K562 (cell line): ENCODE measurements around the gene MYO15A. TPM values are rescaled to one million over a fixed set of nuclear protein-coding genes. Genes with fewer than 3 reads are reported as not detected.

Source experiments
- ATAC-seq: fragments of 200-7000 bp; cut with Tn5 transposase; 3 replicates; pipeline ENCODE4 v1.9.1; 2020; ENCODE audit warnings: moderate library complexity
- BruUV-seq: library from RNA; stranded (reverse); fragments of 400-500 nt; replicated peaks from 2 replicates; lab custom pipeline; 2021; lab: Mats Ljungman, UMichigan
- CTCF ChIA-PET: fragments of 300-600 bp; formaldehyde crosslinking; extraction: SDS; loops from one replicate; lab custom pipeline; 2021; ENCODE audit warnings: low intra/inter-chr PET ratio; lab: Yijun Ruan, JAX
- POLR2A ChIA-PET: fragments of 300-600, 350-650 bp; sonication (Branson Sonifier 250); formaldehyde crosslinking; extraction: SDS; loops from one replicate; lab custom pipeline; 2021; ENCODE audit warnings: antibody characterized with exemption, inconsistent platforms; lab: Yijun Ruan, JAX
- DNase-seq, 4 experiments: peaks; one replicate each; pipeline versions ENCODE4 v3.0.0 to v3.0.0-alpha.2; 2011 to 2018; ENCODE audit warnings: low spot score in 3 of 4, mixed read lengths in 3 of 4; ENCODE audit errors: extremely low read depth in 1 of 4
- FAIRE-seq: peaks from 2 replicates; lab custom pipeline; 2011; peaks lifted over from hg19 to GRCh38; lab: Jason Lieb, UNC
- H2AFZ ChIP-seq: 2 replicates; pipeline ENCODE4 v1.6.0; 2011; ENCODE audit warnings: low read depth, low read length, control low read depth, inconsistent platforms
- H3K27ac ChIP-seq: fragments of 200-600 bp; 3 replicates; pipeline ENCODE4 v1.8.0; 2011; ENCODE audit warnings: low read depth, mild to moderate bottlenecking, control low read depth, inconsistent platforms, low read length, moderate library complexity, mixed read lengths; ENCODE audit errors: extremely low read depth
- H3K27me3 ChIP-seq, 2 experiments: fragments of 300-600 bp in 1 of 2; 2 replicates in 1 of 2; 3 replicates in 1 of 2; pipeline versions ENCODE4 v1.6.0 to v1.8.0; 2011; ENCODE audit warnings: inconsistent platforms in 2 of 2, low read length in 2 of 2, mild to moderate bottlenecking in 1 of 2, mixed read lengths in 1 of 2, moderate library complexity in 1 of 2; ENCODE audit not compliant: control insufficient read depth in 2 of 2, insufficient read depth in 2 of 2
- H3K36me3 ChIP-seq: fragments of 300-600 bp; 3 replicates; pipeline ENCODE4 v1.8.0; 2011; ENCODE audit warnings: mild to moderate bottlenecking, low read length, inconsistent platforms; ENCODE audit not compliant: control insufficient read depth, insufficient read depth
- H3K4me1 ChIP-seq, 2 experiments: fragments of 200-600 bp in 1 of 2; replicated peaks in 1 of 2; 2 replicates in 1 of 2; 3 replicates in 1 of 2; pipeline versions ENCODE4 v1.5.1 to v1.8.0; 2011; ENCODE audit warnings: inconsistent platforms in 2 of 2, low read length in 2 of 2, mild to moderate bottlenecking in 1 of 2, mixed read lengths in 1 of 2, moderate library complexity in 1 of 2; ENCODE audit not compliant: control insufficient read depth in 2 of 2, insufficient read depth in 2 of 2
- H3K4me2 ChIP-seq: 2 replicates; pipeline ENCODE4 v1.6.1; 2011; ENCODE audit warnings: low read length, control low read depth, inconsistent platforms, mixed read lengths; ENCODE audit not compliant: insufficient read depth
- H3K4me3 ChIP-seq: fragments of 200-600 bp; sonication (generic), shearing (Covaris generic); 2 replicates; pipeline ENCODE4 v1.5.1; 2016; ENCODE audit warnings: control low read depth, inconsistent platforms
- H3K79me2 ChIP-seq: fragments of 200-600 bp; 3 replicates; pipeline ENCODE4 v1.8.0; 2011; ENCODE audit warnings: low read length, inconsistent platforms; ENCODE audit not compliant: control insufficient read depth, insufficient read depth
- H3K9ac ChIP-seq, 2 experiments: 2 replicates each; pipeline versions ENCODE4 v1.6.0 to v1.6.1; 2011; ENCODE audit warnings: low read depth in 2 of 2, low read length in 2 of 2, control low read depth in 1 of 2, inconsistent platforms in 1 of 2, mild to moderate bottlenecking in 1 of 2, mixed read lengths in 1 of 2; ENCODE audit not compliant: insufficient read depth in 1 of 2
- H3K9me1 ChIP-seq: one replicate; pipeline ENCODE4 v1.6.0; 2011; ENCODE audit warnings: inconsistent platforms, mild to moderate bottlenecking, low read length, moderate library complexity; ENCODE audit not compliant: control insufficient read depth, insufficient read depth
- H3K9me3 ChIP-seq: replicated peaks from 2 replicates; pipeline ENCODE4 v1.5.1; 2011; ENCODE audit warnings: low read depth, low read length, inconsistent platforms; ENCODE audit not compliant: control insufficient read depth, insufficient read depth
- H4K20me1 ChIP-seq: replicated peaks from 2 replicates; pipeline ENCODE4 v1.6.1; 2011; ENCODE audit warnings: low read length, inconsistent platforms, mixed read lengths; ENCODE audit not compliant: control insufficient read depth, insufficient read depth
- ATF4 ChIP-seq: fragments of 450-650 bp; formaldehyde crosslinking; IDR thresholded peaks from 2 replicates; pipeline ENCODE4 v1.4.0; 2022; ENCODE audit warnings: mild to moderate bottlenecking, moderate library complexity
- ATF7 ChIP-seq: fragments of 450-650 bp; IDR thresholded peaks from 2 replicates; pipeline ENCODE4 v1.7.1; 2014; ENCODE audit warnings: mild to moderate bottlenecking, moderate library complexity
- BCOR ChIP-seq: fragments of 450-650 bp; IDR thresholded peaks from 2 replicates; pipeline ENCODE4 v1.6.1; 2016
- CBX2 ChIP-seq: fragments of 200-600 bp; sonication (generic); IDR thresholded peaks from one replicate; pipeline ENCODE4 v1.6.1; 2012; ENCODE audit warnings: mild to moderate bottlenecking, low read length, inconsistent platforms; ENCODE audit not compliant: insufficient read depth, poor library complexity, severe bottlenecking
- CBX5 ChIP-seq: IDR thresholded peaks from 2 replicates; pipeline ENCODE4 v1.6.1; 2014; ENCODE audit warnings: low read depth, borderline replicate concordance
- ERF ChIP-seq: fragments of 450-650 bp; formaldehyde crosslinking; IDR thresholded peaks from 2 replicates; pipeline ENCODE4 v1.4.0; 2020; ENCODE audit warnings: mild to moderate bottlenecking, mixed read lengths
- FOXA3 ChIP-seq, 2 experiments: fragments of 450-650 bp in 1 of 2; sonication (generic) in 1 of 2; formaldehyde crosslinking; IDR thresholded peaks in 1 of 2; conservative IDR thresholded peaks in 1 of 2; 2 replicates each; pipeline versions ENCODE4 v1.4.0 to v1.8.0; 2020 to 2022; ENCODE audit warnings: mild to moderate bottlenecking in 2 of 2, missing genetic modification reagents in 1 of 2
- MTA1 ChIP-seq: fragments of 450-650 bp; IDR thresholded peaks from 2 replicates; pipeline ENCODE4 v1.6.1; 2017; ENCODE audit warnings: borderline replicate concordance
- ZNF134 ChIP-seq: fragments of 250-450 bp; sonication (Bioruptor Pico); conservative IDR thresholded peaks from 2 replicates; pipeline ENCODE4 v1.4.0; 2020
- ZNF444 ChIP-seq: fragments of 250-450 bp; sonication (Bioruptor Pico); IDR thresholded peaks from 2 replicates; pipeline ENCODE4 v1.4.0; 2020; ENCODE audit warnings: mild to moderate bottlenecking, moderate library complexity
- ZNF766 ChIP-seq: fragments of 200-800 bp; sonication (Bioruptor generic); conservative IDR thresholded peaks from 2 replicates; pipeline ENCODE4 v1.6.1; 2016; ENCODE audit warnings: missing genetic modification characterization, missing compliant biosample characterization
- WGBS: fragments of 100-300 bp; shearing (Covaris generic); methylation state at CpG from one replicate; pipeline ENCODE4 v1.1.6; 2016; ENCODE audit warnings: low coverage, mixed read lengths; ENCODE audit not compliant: insufficient coverage; ENCODE audit errors: missing lambda C conversion rate; 5-methylcytosine and 5-hydroxymethylcytosine counted together
- in situ Hi-C: fragments of 300-500 bp; cut with MboI; formaldehyde crosslinking; loops from 4 replicates; pipeline ENCODE4 v1.15.0; 2018; ENCODE audit warnings: inconsistent platforms, mixed read lengths
- intact Hi-C: fragments of 100-400 bp; cut with micrococcal nuclease; formaldehyde crosslinking; loops from 2 replicates; pipeline ENCODE4 v1.14.2; 2022
- polyA plus RNA-seq, 8 experiments: library from polyadenylated mRNA; depleted of rRNA in 4 of 8; stranded (reverse) in 5 of 8; unstranded in 3 of 8; fragments of >200 nt; fragmentation: Nextera tagmentation in 2 of 8; fragmentation: Illumina TruSeq in 1 of 8; extraction: Ambion mirVana in 2 of 8; extraction: Trizol in 1 of 8; gene quantifications; 2 replicates each; pipeline versions ENCODE4 v1.2.1 to v1.2.3, GENCODE V29; 2011 to 2014; ENCODE audit warnings: inconsistent platforms in 1 of 8, missing spikeins in 1 of 8
- total RNA-seq, 7 experiments: library from RNA; depleted of rRNA in 6 of 7; stranded (reverse); fragments of >200 nt in 6 of 7; fragmentation: Illumina TruSeq in 2 of 7; extraction: Trizol in 2 of 7; gene quantifications; 2 replicates each; pipeline versions ENCODE4 v1.2.1 to v1.2.3, GENCODE V29; 2011 to 2021; ENCODE audit warnings: low replicate concordance in 1 of 7

Gene MYO15A
- total and polyA plus RNA-seq, 9 of the 15 experiments (the other 6 are each of a cell fraction or from before 2014, with no cell fraction given), result 0.05 to 0.88 (median 0.14) TPM; not detected in 1

DNA sequence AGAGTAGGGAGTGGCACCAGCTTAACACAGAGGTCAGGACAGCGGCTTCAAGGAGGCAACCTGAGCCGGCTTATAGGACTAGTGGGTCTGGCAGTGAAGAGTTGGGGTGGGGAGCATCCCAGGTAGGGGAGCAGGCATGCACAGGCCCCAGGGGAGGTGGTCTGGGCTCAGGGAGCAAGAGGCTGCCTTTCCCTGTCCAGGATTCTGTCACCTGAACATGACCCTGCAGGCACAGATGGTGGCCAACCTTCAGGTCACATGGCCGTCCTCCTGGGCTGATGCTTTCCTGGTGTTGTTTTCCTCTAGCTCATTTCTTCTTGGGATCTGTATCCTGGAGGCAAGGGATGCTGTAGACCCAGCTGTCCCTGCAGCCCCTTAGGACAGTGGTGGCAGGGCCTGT, 3.5 kb upstream of the MYO15A start:
- no peak for ATAC-seq

GRCh38 chr17:18105595-18105994, 3.0 kb upstream of the MYO15A start:
- peaks cover 3% of the 10 kb centered on the region; the same call in 1 of the 2 replicates for H4K20me1 ChIP-seq
- peaks cover 16% of the 10 kb centered on the region; the same call in 1 of the 3 replicates for H3K36me3 ChIP-seq
- FAIRE-seq, result no peak
- TF ChIP-seq ATF4 (CRISPR knock-in tag), result no peak
- TF ChIP-seq ATF7, result no peak
- TF ChIP-seq CBX2, result no peak
- no peak for TF ChIP-seq CBX5
- no peak for TF ChIP-seq ZNF444
- TF ChIP-seq ERF (CRISPR knock-in tag), result no peak
- no peak for TF ChIP-seq ZNF766 (CRISPR knock-in tag)
- no peak for TF ChIP-seq BCOR
- no peak for DNase-seq
- peaks cover 0 to 4% of the 10 kb centered on the region in 2 experiments; a peak in 2 of 5 replicates for H3K4me1 ChIP-seq
- H3K27ac ChIP-seq, result no peak overlapping the region
- in situ Hi-C loops, result no loop called here
- no peak overlapping the region for H3K4me2 ChIP-seq
- no peak overlapping the region; a peak in 1 of 4 replicates for H3K9ac ChIP-seq
- no peak overlapping the region for H2AFZ ChIP-seq
- no peak for ATAC-seq
- ChIA-PET POLR2A (interaction anchor here (0.6 kb wide), 1 partner anchor 812 kb away, joined by 3 read pairs; no protein-coding TSS in a partner anchor), CTCF (no interaction called here)
- intact Hi-C loops, result no loop called here
- H3K9me3 ChIP-seq, result no peaks in the 10 kb centered on the region
- no peaks in the 10 kb centered on the region for H3K27me3 ChIP-seq
- H3K79me2 ChIP-seq, result no peaks in the 10 kb centered on the region
- no peak overlapping the region for H3K4me3 ChIP-seq
- WGBS, result 78% methylated on average over 4 of the region's 6 CpGs
- H3K9me1 ChIP-seq, result no peaks in the 10 kb centered on the region
- no TSS peak for BruUV-seq

More for the DNA sequence above, 3.5 kb upstream of the MYO15A start:
- peaks cover 0 to 4% of the 10 kb centered on the region in 2 experiments; a peak in 2 of 5 replicates for H3K4me1 ChIP-seq
- no TSS peak for BruUV-seq
- FAIRE-seq (no peak), DNase-seq (no peak)
- no peaks in the 10 kb centered on the region; the same call in 1 of the 2 replicates for H4K20me1 ChIP-seq
- H3K4me2 ChIP-seq, result no peak overlapping the region
- CTCF ChIA-PET, result no interaction called here
- no peaks in the 10 kb centered on the region for H3K27me3 ChIP-seq
- no peak overlapping the region for H3K4me3 ChIP-seq
- TF ChIP-seq FOXA3 (CRISPR knock-in tag; conservative IDR thresholded peaks at IDR 0.05 in 1 of 2, IDR thresholded peaks at IDR 0.05 in 1 of 2) (no peak), MTA1 (no peak), ZNF134 (no peak)
- POLR2A ChIA-PET, result interaction anchor here (0.6 kb wide), 1 partner anchor 176 kb away, joined by 3 read pairs; no protein-coding TSS in a partner anchor
- H2AFZ ChIP-seq, result no peak overlapping the region
- H3K9me1 ChIP-seq, result no peaks in the 10 kb centered on the region
- peaks cover 22% of the 10 kb centered on the region; the same call in 1 of the 3 replicates for H3K36me3 ChIP-seq
- H3K9ac ChIP-seq, result no peak overlapping the region
- no peak overlapping the region for H3K27ac ChIP-seq
- in situ Hi-C loops, result no loop called here
- H3K79me2 ChIP-seq, result no peaks in the 10 kb centered on the region
- no peaks in the 10 kb centered on the region for H3K9me3 ChIP-seq
- 100% methylated on average over 1 of the region's 3 CpGs for WGBS
- intact Hi-C loops, result no loop called here
